CD14-positive monocyte (primary cell): ENCODE data around the gene TCOF1. TPM values are rescaled to one million over a fixed set of nuclear protein-coding genes. Genes with fewer than 3 reads are reported as not detected.
A peak's percentile ranks its signal among the peaks of the same experiment; 100 is the strongest.

Experiments used
- DNase-seq, 3 donors: peaks; one replicate each; pipeline ENCODE4 v3.0.0-alpha.2; 2011 to 2022
- H2AFZ ChIP-seq: 2 replicates; pipeline ENCODE4 v1.6.0; 2012; ENCODE audit warnings: mild to moderate bottlenecking, low read depth, low read length, inconsistent platforms; ENCODE audit not compliant: insufficient read depth, poor library complexity, severe bottlenecking
- H3K27ac ChIP-seq, 2 donors: 1 replicate in 1 of 2; 2 replicates in 1 of 2; pipeline ENCODE4 v1.5.1; 2012 to 2013; ENCODE audit warnings: low read length in 2 of 2, control low read depth in 1 of 2, inconsistent platforms in 1 of 2, low read depth in 1 of 2, mild to moderate bottlenecking in 1 of 2
- H3K27me3 ChIP-seq, 2 donors: one replicate each; pipeline versions ENCODE4 v1.6.0 to v1.6.1; 2011 to 2013; ENCODE audit warnings: low read length in 2 of 2; ENCODE audit not compliant: control insufficient read depth in 2 of 2, insufficient read depth in 2 of 2
- H3K36me3 ChIP-seq, 2 donors: replicated peaks in 1 of 2; 1 replicate in 1 of 2; 2 replicates in 1 of 2; pipeline versions ENCODE4 v1.5.1 to v1.6.1; 2012 to 2013; ENCODE audit warnings: low read length in 2 of 2, control low read depth in 1 of 2, inconsistent platforms in 1 of 2, mild to moderate bottlenecking in 1 of 2; ENCODE audit not compliant: insufficient read depth in 2 of 2, control insufficient read depth in 1 of 2
- H3K4me1 ChIP-seq, 2 donors: 1 replicate in 1 of 2; 2 replicates in 1 of 2; pipeline versions ENCODE4 v1.5.1 to v1.6.1; 2012 to 2013; ENCODE audit warnings: low read length in 2 of 2, control low read depth in 1 of 2, inconsistent platforms in 1 of 2, mild to moderate bottlenecking in 1 of 2, moderate library complexity in 1 of 2; ENCODE audit not compliant: insufficient read depth in 2 of 2, control insufficient read depth in 1 of 2
- H3K4me2 ChIP-seq: replicated peaks from 2 replicates; pipeline ENCODE3; 2012; ENCODE audit warnings: low read length, moderate library complexity, mild to moderate bottlenecking; ENCODE audit not compliant: poor library complexity, severe bottlenecking; ENCODE audit errors: extremely low read depth
- H3K4me3 ChIP-seq, 3 experiments: fragments of 200-600 bp in 1 of 3; sonication (generic) in 1 of 3; replicated peaks in 1 of 3; 1 replicate in 2 of 3; 2 replicates in 1 of 3; pipeline ENCODE4 v1.5.1; 2011 to 2013; ENCODE audit warnings: low read length in 3 of 3, mild to moderate bottlenecking in 3 of 3, control low read depth in 2 of 3, low read depth in 2 of 3, inconsistent platforms in 1 of 3, moderate library complexity in 1 of 3
- H3K79me2 ChIP-seq: 2 replicates; pipeline ENCODE4 v1.6.0; 2012; ENCODE audit warnings: mild to moderate bottlenecking, control low read depth, inconsistent platforms, low read length, moderate library complexity; ENCODE audit not compliant: insufficient read depth
- H3K9ac ChIP-seq: 2 replicates; pipeline ENCODE4 v1.6.0; 2017; ENCODE audit warnings: low read length, mild to moderate bottlenecking; ENCODE audit not compliant: insufficient read depth, poor library complexity, severe bottlenecking
- H3K9me3 ChIP-seq, 2 donors: replicated peaks in 1 of 2; 1 replicate in 1 of 2; 2 replicates in 1 of 2; pipeline versions ENCODE4 v1.5.1 to v1.6.1; 2012 to 2013; ENCODE audit warnings: low read length in 2 of 2, control low read depth in 1 of 2; ENCODE audit not compliant: control insufficient read depth in 1 of 2, insufficient read depth in 1 of 2
- H4K20me1 ChIP-seq: 2 replicates; pipeline ENCODE4 v1.6.0; 2012; ENCODE audit warnings: mild to moderate bottlenecking, low read length, control low read depth, moderate library complexity; ENCODE audit not compliant: insufficient read depth
- H3K27ac Mint-ChIP-seq, 7 donors: one replicate each; pipeline ENCODE4 v1.8.0; 2020; ENCODE audit warnings: mild to moderate bottlenecking in 7 of 7, mixed read lengths in 7 of 7, moderate library complexity in 6 of 7, inconsistent platforms in 2 of 7
- H3K27me3 Mint-ChIP-seq, 3 donors: one replicate each; pipeline ENCODE4 v1.8.0; 2021 to 2022; ENCODE audit warnings: low read depth in 3 of 3, mild to moderate bottlenecking in 3 of 3, mixed read lengths in 3 of 3, moderate library complexity in 3 of 3, inconsistent platforms in 1 of 3
- H3K36me3 Mint-ChIP-seq, 2 donors: one replicate each; pipeline ENCODE4 v1.8.0; 2020; ENCODE audit warnings: mixed read lengths in 2 of 2, inconsistent platforms in 1 of 2, mild to moderate bottlenecking in 1 of 2
- H3K4me1 Mint-ChIP-seq: one replicate; pipeline ENCODE4 v1.8.0; 2020; ENCODE audit warnings: mild to moderate bottlenecking, mixed read lengths
- H3K4me3 Mint-ChIP-seq, 2 donors: one replicate each; pipeline ENCODE4 v1.8.0; 2020; ENCODE audit warnings: mild to moderate bottlenecking in 2 of 2, mixed read lengths in 2 of 2, moderate library complexity in 1 of 2
- H3K9me3 Mint-ChIP-seq, 7 donors: one replicate each; pipeline ENCODE4 v1.8.0; 2020 to 2022; ENCODE audit warnings: mixed read lengths in 7 of 7, mild to moderate bottlenecking in 6 of 7, moderate library complexity in 6 of 7, inconsistent platforms in 2 of 7
- CTCF ChIP-seq: fragments of 200-600 bp; IDR thresholded peaks from one replicate; pipeline ENCODE4 v1.8.0; 2022; ENCODE audit warnings: antibody characterized with exemption, mild to moderate bottlenecking
- WGBS: methylation state at CpG from one replicate; pipeline ENCODE4 v1.1.5; 2013; ENCODE audit warnings: missing lambda C conversion rate; ENCODE audit not compliant: insufficient coverage; 5-methylcytosine and 5-hydroxymethylcytosine counted together
- intact Hi-C, 2 donors: fragments of 100-400 bp; cut with micrococcal nuclease; formaldehyde crosslinking; loops; one replicate each; pipeline versions ENCODE4 v1.15.0 to v1.15.1; 2023
- polyA plus RNA-seq, 3 donors: library from polyadenylated mRNA; depleted of rRNA in 1 of 3; unstranded in 2 of 3; stranded (reverse) in 1 of 3; fragments of 300-500 nt in 2 of 3; fragments of >200 nt in 1 of 3; fragmentation: Illumina TruSeq in 2 of 3; gene quantifications; 1 replicate in 2 of 3; 2 replicates in 1 of 3; pipeline ENCODE4 v1.2.3, GENCODE V29; 2012 to 2021

The TCOF1 gene
- polyA plus RNA-seq, 3 donors: 1.4 to 18.0 (median 2.3) TPM

- H3K4me2 ChIP-seq: no peak overlapping the region
- H3K9ac ChIP-seq: no peak overlapping the region
- no peak for DNase-seq
- WGBS: 75% methylated on average over 2 of the region's 6 CpGs
- H3K27me3 ChIP-seq: no peaks in the 10 kb centered on the region
- Mint-ChIP-seq H3K4me3 (no peak overlapping the region), H3K27ac (peak overlapping the region in 4 of 7 donors; percentile 28 to 73 (median 50)), H3K4me1 (no peaks in the 10 kb centered on the region), H3K27me3 (peaks cover 0 to 2% (median 0%) of the 10 kb centered on the region in 3 donors), H3K9me3 (no peaks in the 10 kb centered on the region), H3K36me3 (peaks cover 92 to 99% of the 10 kb centered on the region in 2 donors)
- no peak for TF ChIP-seq CTCF
- intact Hi-C loops: no loop called here
- no peak overlapping the region for H3K4me3 ChIP-seq
- H3K36me3 ChIP-seq: peaks cover 98 to 100% of the 10 kb centered on the region in 2 donors
- H4K20me1 ChIP-seq: no peaks in the 10 kb centered on the region
- H3K79me2 ChIP-seq: no peaks in the 10 kb centered on the region
- no peaks in the 10 kb centered on the region for H3K9me3 ChIP-seq
- no peaks in the 10 kb centered on the region for H3K4me1 ChIP-seq
- no peak overlapping the region for H2AFZ ChIP-seq
- H3K27ac ChIP-seq: peak overlapping the region in 1 of 2 donors; percentile 23
Measured at GRCh38 chr5:150372639-150373038, 15.1 kb downstream of the TCOF1 start.

GRCh38 chr5:150374651-150375050 lies 17.2 kb downstream of the TCOF1 start:
- Histone ChIP-seq H3K4me2 (no peak overlapping the region), H3K27ac (no peak overlapping the region), H3K9ac (no peak overlapping the region), H4K20me1 (no peaks in the 10 kb centered on the region), H2AFZ (no peak overlapping the region), H3K4me3 (no peak overlapping the region), H3K79me2 (no peaks in the 10 kb centered on the region), H3K27me3 (no peaks in the 10 kb centered on the region), H3K4me1 (no peaks in the 10 kb centered on the region), H3K36me3 (peaks cover 98 to 100% of the 10 kb centered on the region in 2 donors), H3K9me3 (no peaks in the 10 kb centered on the region)
- H3K9me3 Mint-ChIP-seq: no peaks in the 10 kb centered on the region
- WGBS: 100% methylated on average over 6 of the region's 11 CpGs
- H3K36me3 Mint-ChIP-seq: peaks cover 94 to 100% of the 10 kb centered on the region in 2 donors
- peaks cover 0 to 2% (median 0%) of the 10 kb centered on the region in 3 donors for H3K27me3 Mint-ChIP-seq
- no peak for TF ChIP-seq CTCF
- intact Hi-C loops: no loop called here
- no peaks in the 10 kb centered on the region for H3K4me1 Mint-ChIP-seq
- H3K4me3 Mint-ChIP-seq: no peak overlapping the region
- peak overlapping the region in 1 of 7 donors; percentile 36 for H3K27ac Mint-ChIP-seq
- no peak for DNase-seq
